H1 (cell line): ENCODE measurements around the gene NFIA. TPM values are rescaled to one million over a fixed set of nuclear protein-coding genes. Genes with fewer than 3 reads are reported as not detected.

Experiments used
- CTCF ChIA-PET: fragments of 300-600 bp; sonication (Branson Sonifier 250); formaldehyde crosslinking; loops from one replicate; lab custom pipeline; 2021; ENCODE audit not compliant: partially characterized antibody; lab: Charles Lee
- POLR2A ChIA-PET: fragments of 300-600 bp; sonication (Branson Sonifier 250); formaldehyde crosslinking; loops from one replicate; lab custom pipeline; 2021; ENCODE audit warnings: inconsistent platforms; ENCODE audit not compliant: partially characterized antibody; lab: Charles Lee
- DNase-seq, 2 experiments: peaks; one replicate each; pipeline versions ENCODE4 v3.0.0 to v3.0.0-alpha.2; 2010 to 2022; ENCODE audit warnings: low spot score in 2 of 2, low read depth in 1 of 2, mixed read lengths in 1 of 2
- FAIRE-seq: peaks from 2 replicates; lab custom pipeline; 2011; peaks lifted over from hg19 to GRCh38; lab: Jason Lieb, UNC
- H2AFZ ChIP-seq: 2 replicates; pipeline ENCODE4 v1.8.1; 2012; ENCODE audit warnings: low read length, inconsistent platforms
- H2AK5ac ChIP-seq: 2 replicates; pipeline ENCODE4 v1.6.1; 2013; ENCODE audit warnings: low read depth, low read length
- H2BK120ac ChIP-seq: replicated peaks from 2 replicates; pipeline ENCODE3; 2013; ENCODE audit warnings: low read depth, low read length, inconsistent platforms
- H2BK12ac ChIP-seq: 2 replicates; pipeline ENCODE4 v1.6.1; 2013; ENCODE audit warnings: low read depth, low read length
- H2BK15ac ChIP-seq: 2 replicates; pipeline ENCODE4 v1.6.1; 2013; ENCODE audit warnings: low read length
- H2BK20ac ChIP-seq: 2 replicates; pipeline ENCODE4 v1.6.1; 2013; ENCODE audit warnings: low read length
- H2BK5ac ChIP-seq: 2 replicates; pipeline ENCODE4 v1.6.1; 2013; ENCODE audit warnings: low read depth, low read length
- H3K14ac ChIP-seq: 2 replicates; pipeline ENCODE4 v1.6.1; 2013; ENCODE audit warnings: inconsistent platforms; ENCODE audit not compliant: insufficient read length
- H3K18ac ChIP-seq: 2 replicates; pipeline ENCODE4 v1.6.1; 2013; ENCODE audit warnings: low read length; ENCODE audit errors: extremely low read depth
- H3K23ac ChIP-seq: 2 replicates; pipeline ENCODE4 v1.6.1; 2013; ENCODE audit warnings: inconsistent platforms; ENCODE audit not compliant: insufficient read length
- H3K23me2 ChIP-seq: 2 replicates; pipeline ENCODE4 v1.6.1; 2013; ENCODE audit warnings: low read depth, low read length
- H3K27ac ChIP-seq: 2 replicates; pipeline ENCODE4 v1.6.1; 2011; ENCODE audit warnings: low read depth, low read length, inconsistent platforms
- H3K27me3 ChIP-seq, 4 experiments: replicated peaks in 1 of 4; 1 replicate in 1 of 4; 2 replicates in 3 of 4; pipeline versions ENCODE4 v1.6.1 to v1.8.1; 2011 to 2013; ENCODE audit warnings: low read length in 3 of 4, mild to moderate bottlenecking in 3 of 4, inconsistent platforms in 2 of 4, mixed read lengths in 2 of 4, moderate library complexity in 1 of 4; ENCODE audit not compliant: control insufficient read depth in 3 of 4, insufficient read depth in 3 of 4; ENCODE audit errors: extremely low read depth in 1 of 4
- H3K36me3 ChIP-seq, 4 experiments: 2 replicates each; pipeline versions ENCODE4 v1.6.1 to v1.8.1; 2011 to 2013; ENCODE audit warnings: mild to moderate bottlenecking in 4 of 4, low read length in 3 of 4, moderate library complexity in 2 of 4, control low read depth in 1 of 4, inconsistent platforms in 1 of 4; ENCODE audit not compliant: insufficient read depth in 4 of 4, control insufficient read depth in 2 of 4
- H3K4ac ChIP-seq: replicated peaks from 2 replicates; pipeline ENCODE3; 2013; ENCODE audit warnings: low read length, low read depth, mixed read lengths, inconsistent platforms; ENCODE audit not compliant: insufficient read length
- H3K4me1 ChIP-seq, 4 experiments: replicated peaks in 1 of 4; 1 replicate in 1 of 4; 2 replicates in 3 of 4; pipeline versions ENCODE4 v1.6.1 to v1.8.1; 2011 to 2013; ENCODE audit warnings: low read length in 3 of 4, inconsistent platforms in 2 of 4, mixed read lengths in 1 of 4; ENCODE audit not compliant: insufficient read depth in 4 of 4, control insufficient read depth in 3 of 4
- H3K4me2 ChIP-seq, 2 experiments: 2 replicates each; pipeline versions ENCODE4 v1.6.1 to v1.8.1; 2011 to 2013; ENCODE audit warnings: low read depth in 2 of 2, low read length in 2 of 2, control low read depth in 1 of 2, inconsistent platforms in 1 of 2, mild to moderate bottlenecking in 1 of 2; ENCODE audit not compliant: insufficient read depth in 1 of 2
- H3K4me3 ChIP-seq, 4 experiments: fragments of 200-600, 300-600 bp in 1 of 4; sonication (generic), shearing (Covaris generic), sonication (Bioruptor Twin) in 1 of 4; 2 replicates each; pipeline versions ENCODE4 v1.5.1 to v1.8.1; 2011 to 2016; ENCODE audit warnings: low read length in 4 of 4, low read depth in 3 of 4, control low read depth in 2 of 4, inconsistent platforms in 2 of 4, mild to moderate bottlenecking in 2 of 4, mixed read lengths in 1 of 4, moderate library complexity in 1 of 4; ENCODE audit not compliant: insufficient read depth in 2 of 4; ENCODE audit errors: extremely low read depth in 1 of 4
- H3K56ac ChIP-seq: replicated peaks from 2 replicates; pipeline ENCODE3; 2013; ENCODE audit warnings: low read depth, mild to moderate bottlenecking, mixed read lengths, low read length, inconsistent platforms; ENCODE audit not compliant: insufficient read length
- H3K79me1 ChIP-seq: 2 replicates; pipeline ENCODE4 v1.6.1; 2013; ENCODE audit warnings: low read depth, low read length, control low read depth
- H3K79me2 ChIP-seq, 2 experiments: 2 replicates each; pipeline versions ENCODE4 v1.6.1 to v1.8.1; 2012 to 2013; ENCODE audit warnings: low read length in 2 of 2, mild to moderate bottlenecking in 2 of 2, inconsistent platforms in 1 of 2; ENCODE audit not compliant: insufficient read depth in 2 of 2, control insufficient read depth in 1 of 2
- H3K9ac ChIP-seq, 4 experiments: replicated peaks in 1 of 4; 1 replicate in 1 of 4; 2 replicates in 3 of 4; pipeline versions ENCODE4 v1.6.1 to v1.8.1; 2011 to 2013; ENCODE audit warnings: low read depth in 3 of 4, low read length in 3 of 4, control low read depth in 2 of 4, mild to moderate bottlenecking in 2 of 4, moderate library complexity in 2 of 4, inconsistent platforms in 1 of 4; ENCODE audit errors: extremely low read depth in 1 of 4
- H3K9me3 ChIP-seq, 2 experiments: 2 replicates each; pipeline versions ENCODE4 v1.6.1 to v1.8.1; 2012 to 2013; ENCODE audit warnings: mild to moderate bottlenecking in 2 of 2, moderate library complexity in 2 of 2, control low read depth in 1 of 2, inconsistent platforms in 1 of 2, low read depth in 1 of 2, low read length in 1 of 2, mixed read lengths in 1 of 2; ENCODE audit not compliant: insufficient read depth in 2 of 2
- H4K20me1 ChIP-seq, 2 experiments: replicated peaks in 1 of 2; 2 replicates each; pipeline versions ENCODE3 to v1.8.1; 2011 to 2013; ENCODE audit warnings: inconsistent platforms in 2 of 2, low read length in 2 of 2, mild to moderate bottlenecking in 1 of 2; ENCODE audit not compliant: insufficient read depth in 2 of 2, control insufficient read depth in 1 of 2
- H4K5ac ChIP-seq: 2 replicates; pipeline ENCODE4 v1.6.1; 2013; ENCODE audit warnings: low read length, low read depth, mixed read lengths, inconsistent platforms; ENCODE audit not compliant: insufficient read length
- H4K8ac ChIP-seq: 2 replicates; pipeline ENCODE4 v1.8.0; 2013; ENCODE audit warnings: mild to moderate bottlenecking, moderate library complexity, low read length, inconsistent platforms; ENCODE audit not compliant: insufficient read depth; ENCODE audit errors: extremely low read depth
- H4K91ac ChIP-seq: replicated peaks from 2 replicates; pipeline ENCODE3; 2013; ENCODE audit warnings: low read length, mixed read lengths, inconsistent platforms; ENCODE audit not compliant: insufficient read length
- BCL11A ChIP-seq, 2 experiments: IDR thresholded peaks; one replicate each; pipeline ENCODE4 v1.6.1; 2011; ENCODE audit warnings: low read depth in 2 of 2, low read length in 2 of 2, mild to moderate bottlenecking in 2 of 2
- CBX8 ChIP-seq: fragments of 300-800, 300-1000 bp; sonication (generic); IDR thresholded peaks from 2 replicates; pipeline ENCODE4 v1.7.1; 2016; ENCODE audit warnings: low read depth, low read length, borderline replicate concordance
- CEBPB ChIP-seq: IDR thresholded peaks from 2 replicates; pipeline ENCODE4 v1.6.1; 2012; ENCODE audit warnings: low read depth, low read length
- CTBP2 ChIP-seq: IDR thresholded peaks from 2 replicates; pipeline ENCODE4 v1.7.0; 2011; ENCODE audit warnings: borderline replicate concordance, mild to moderate bottlenecking, moderate library complexity, mixed read lengths, low read length; ENCODE audit not compliant: insufficient read depth, insufficient read length
- HDAC2 ChIP-seq, 2 experiments: fragments of 300-600 bp in 1 of 2; sonication (generic) in 1 of 2; IDR thresholded peaks; 2 replicates each; pipeline ENCODE4 v1.6.1; 2011 to 2012; ENCODE audit warnings: low read depth in 2 of 2, low read length in 2 of 2, mild to moderate bottlenecking in 2 of 2, moderate library complexity in 2 of 2, borderline replicate concordance in 1 of 2, inconsistent platforms in 1 of 2
- MAFK ChIP-seq: IDR thresholded peaks from 2 replicates; pipeline ENCODE4 v1.6.1; 2012; ENCODE audit warnings: low read depth, mild to moderate bottlenecking, improper control_type of control experiment, low read length
- POLR2AphosphoS5 ChIP-seq: IDR thresholded peaks from 2 replicates; pipeline ENCODE4 v1.6.1; 2011; ENCODE audit warnings: low read depth, low read length
- POU5F1 ChIP-seq: IDR thresholded peaks from 2 replicates; pipeline ENCODE4 v1.6.1; 2011; ENCODE audit warnings: low read depth, mild to moderate bottlenecking, low read length, moderate library complexity
- RAD21 ChIP-seq, 2 experiments: IDR thresholded peaks in 1 of 2; conservative IDR thresholded peaks in 1 of 2; 2 replicates each; pipeline ENCODE4 v1.6.1; 2011; ENCODE audit warnings: low read depth in 2 of 2, low read length in 2 of 2, improper control_type of control experiment in 1 of 2, inconsistent platforms in 1 of 2, mild to moderate bottlenecking in 1 of 2, moderate library complexity in 1 of 2
- RXRA ChIP-seq: IDR thresholded peaks from 2 replicates; pipeline ENCODE4 v1.6.1; 2011; ENCODE audit warnings: low read depth, mild to moderate bottlenecking, low read length, moderate library complexity; ENCODE audit not compliant: insufficient read depth
- SIRT6 ChIP-seq: IDR thresholded peaks from one replicate; pipeline ENCODE4 v1.7.1; 2012; ENCODE audit warnings: low read length, inconsistent platforms
- SP4 ChIP-seq: IDR thresholded peaks from 2 replicates; pipeline ENCODE4 v1.6.1; 2012; ENCODE audit warnings: low read length, inconsistent platforms
- TEAD4 ChIP-seq: IDR thresholded peaks from 2 replicates; pipeline ENCODE4 v1.6.1; 2012; ENCODE audit warnings: low read depth, low read length, inconsistent platforms, mixed read lengths
- USF2 ChIP-seq: IDR thresholded peaks from 2 replicates; pipeline ENCODE4 v1.6.1; 2011; ENCODE audit warnings: low read length, improper control_type of control experiment
- WGBS, 2 experiments: shearing (Covaris generic) in 1 of 2; methylation state at CpG; one replicate each; pipeline versions ENCODE4 v1.1.6 to v1.1.7; 2013 to 2015; ENCODE audit warnings: low lambda C conversion rate in 2 of 2, mixed read lengths in 2 of 2, inconsistent platforms in 1 of 2, low coverage in 1 of 2, missing lambda C conversion rate in 1 of 2; ENCODE audit not compliant: insufficient replicate concordance in 2 of 2, insufficient coverage in 1 of 2, insufficient read length in 1 of 2; ENCODE audit errors: extremely low coverage in 1 of 2, missing lambda C conversion rate in 1 of 2; 5-methylcytosine and 5-hydroxymethylcytosine counted together
- polyA plus RNA-seq, 7 experiments: library from polyadenylated mRNA; depleted of rRNA in 3 of 7; stranded (reverse) in 5 of 7; unstranded in 2 of 7; fragments of >200 nt in 5 of 7; fragments of 200-250 nt in 2 of 7; gene quantifications; 1 replicate in 5 of 7; 2 replicates in 1 of 7; 4 replicates in 1 of 7; pipeline versions ENCODE4 v1.2.1 to v1.2.3, GENCODE V29; 2011 to 2013; ENCODE audit warnings: missing spikeins in 2 of 7, mixed read lengths in 2 of 7
- total RNA-seq: library from RNA; stranded (reverse); fragmentation: NEBNext Ultra II Directional; extraction: Animal tissue kit (Norgen Biotek cat#: 25700); gene quantifications from 2 replicates; pipeline ENCODE4 v1.2.1, GENCODE V29; 2021

Gene NFIA
- total and polyA plus RNA-seq, 2 of the 8 experiments (the other 6 are each of a cell fraction or from before 2014, with no cell fraction given): 1.8 to 2.3 TPM

DNA sequence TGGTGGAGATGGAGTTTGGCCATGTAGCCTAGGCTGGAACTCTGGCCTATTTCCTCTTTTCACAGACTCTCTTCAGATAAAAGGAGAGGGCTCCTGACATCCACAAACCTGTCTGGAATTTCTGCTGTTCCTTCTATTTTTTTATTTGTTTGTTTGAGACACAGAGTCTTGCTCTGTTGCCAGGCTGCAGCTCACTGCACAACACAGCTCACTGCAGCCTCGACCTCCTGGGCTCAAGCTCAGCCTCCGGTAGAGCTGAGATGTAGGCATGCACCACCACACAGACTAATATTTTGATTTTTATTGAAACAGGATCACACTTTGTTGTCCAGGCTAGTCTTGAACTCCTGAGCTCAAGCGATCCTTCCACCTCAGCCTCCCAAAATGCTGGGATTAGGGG, 411.6 kb downstream of the NFIA start:
- Histone ChIP-seq H3K23me2 (no peaks in the 10 kb centered on the region; the same call in 1 of the 2 replicates), H4K5ac (no peak overlapping the region), H3K79me1 (no peaks in the 10 kb centered on the region), H2BK12ac (no peak overlapping the region), H2AFZ (no peak overlapping the region), H3K14ac (no peak overlapping the region), H4K91ac (no peak overlapping the region), H4K20me1 (no peaks in the 10 kb centered on the region), H3K56ac (no peak overlapping the region), H3K23ac (no peak overlapping the region), H3K9me3 (no peaks in the 10 kb centered on the region), H2BK5ac (no peak overlapping the region), H3K18ac (no peak overlapping the region), H2AK5ac (no peak overlapping the region), H3K36me3 (no peaks in the 10 kb centered on the region), H3K9ac (no peak overlapping the region), H3K4me3 (no peak overlapping the region), H3K4me2 (no peak overlapping the region), H2BK120ac (no peak overlapping the region), H3K4ac (no peak overlapping the region), H2BK15ac (no peak overlapping the region), H4K8ac (no peak overlapping the region), H3K4me1 (no peaks in the 10 kb centered on the region), H3K27ac (no peak overlapping the region), H2BK20ac (no peak overlapping the region), H3K79me2 (no peaks in the 10 kb centered on the region), H3K27me3 (no peaks in the 10 kb centered on the region)
- DNase-seq: no peak
- POLR2A ChIA-PET: no interaction called here
- no peak for FAIRE-seq
- 88% methylated on average over 3 of the region's 3 CpGs; no CpG with 5 or more reads in 1 of the 2 experiments for WGBS, 2 experiments
- CTCF ChIA-PET: interaction anchor here (1.0 kb wide), 1 partner anchor 9 kb away, joined by 3 read pairs; no protein-coding TSS in a partner anchor
- TF ChIP-seq POU5F1 (no peak), SIRT6 (no peak), POLR2AphosphoS5 (no peak), CEBPB (no peak), BCL11A (IDR thresholded peaks at IDR 0.05; ENCODE audit: low read depth in 2 of 2, low read length in 2 of 2) (no peak), MAFK (no peak), RAD21 (IDR thresholded peaks at IDR 0.05 in 1 of 2, conservative IDR thresholded peaks at IDR 0.05 in 1 of 2; ENCODE audit: low read depth in 2 of 2, low read length in 2 of 2) (no peak), TEAD4 (no peak), CBX8 (no peak), HDAC2 (IDR thresholded peaks at IDR 0.05; ENCODE audit: borderline replicate concordance in 1 of 2, low read depth in 2 of 2, low read length in 2 of 2) (no peak), RXRA (no peak), SP4 (no peak), USF2 (no peak), CTBP2 (no peak)
